Measurements from ENCODE around the gene PTPRS. TPM values are rescaled to one million over a fixed set of nuclear protein-coding genes. Genes with fewer than 3 reads are reported as not detected.

PTPRS gene
- total RNA-seq, 1 experiment from 2014 or later, result 15.0 TPM

DNA sequence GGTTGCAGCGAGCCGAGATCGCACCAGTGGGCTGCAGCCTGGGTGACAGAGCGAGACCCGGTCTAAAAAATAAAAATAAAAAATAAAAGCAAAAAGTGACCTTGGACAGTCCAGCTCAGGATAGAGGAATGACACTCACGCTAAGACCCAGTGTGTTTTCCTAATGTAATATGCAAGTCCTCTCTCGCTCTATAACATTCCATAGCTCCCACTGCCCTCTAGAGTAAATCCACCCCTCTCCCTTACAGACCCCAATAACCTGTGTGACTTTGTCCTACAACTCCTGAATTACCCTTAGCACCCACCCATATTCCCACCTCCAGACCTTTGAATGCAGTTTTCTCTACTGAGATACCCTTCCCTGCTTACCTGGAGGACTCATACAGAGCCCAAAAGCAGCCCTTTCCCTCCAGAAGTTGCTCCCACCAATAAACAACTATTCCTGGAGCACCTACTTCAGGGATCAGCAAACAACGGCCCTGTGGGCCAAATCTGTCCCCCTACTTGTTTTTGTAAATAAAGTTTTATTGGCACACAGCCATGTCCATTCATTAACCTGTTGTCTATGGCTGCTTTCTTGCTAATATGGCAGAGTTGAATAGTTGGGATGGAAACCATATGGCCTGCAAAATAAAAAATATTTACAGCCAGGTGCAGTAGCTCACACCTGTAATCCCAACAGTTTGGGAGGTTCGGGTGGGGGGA lies 39.8 kb upstream of the PTPRS start:
- no TSS peak for BruUV-seq (replicated peaks)
- H3K36me3 Mint-ChIP-seq (ENCODE audit: insufficient read depth, unreplicated experiment), result peaks cover 11% of the 10 kb centered on the region
- H3K27ac Mint-ChIP-seq (ENCODE audit: low read depth, unreplicated experiment), result no peak overlapping the region
- peaks cover 18% of the 10 kb centered on the region for H3K9me3 Mint-ChIP-seq (ENCODE audit: unreplicated experiment)
- H3K27me3 Mint-ChIP-seq (ENCODE audit: insufficient read depth, unreplicated experiment), result peaks cover 2% of the 10 kb centered on the region
- intact Hi-C loops (cut with micrococcal nuclease), result no loop called here
- ChIA-PET CTCF (interaction anchor here (0.6 to 0.7 kb wide), 3 partner anchors 92 to 154 kb away, joined by 3 read pairs; no protein-coding TSS in a partner anchor), POLR2A (no interaction called here)
- DNase-seq (ENCODE audit: unreplicated experiment), result no peak
- TF ChIP-seq, protein P1, sequence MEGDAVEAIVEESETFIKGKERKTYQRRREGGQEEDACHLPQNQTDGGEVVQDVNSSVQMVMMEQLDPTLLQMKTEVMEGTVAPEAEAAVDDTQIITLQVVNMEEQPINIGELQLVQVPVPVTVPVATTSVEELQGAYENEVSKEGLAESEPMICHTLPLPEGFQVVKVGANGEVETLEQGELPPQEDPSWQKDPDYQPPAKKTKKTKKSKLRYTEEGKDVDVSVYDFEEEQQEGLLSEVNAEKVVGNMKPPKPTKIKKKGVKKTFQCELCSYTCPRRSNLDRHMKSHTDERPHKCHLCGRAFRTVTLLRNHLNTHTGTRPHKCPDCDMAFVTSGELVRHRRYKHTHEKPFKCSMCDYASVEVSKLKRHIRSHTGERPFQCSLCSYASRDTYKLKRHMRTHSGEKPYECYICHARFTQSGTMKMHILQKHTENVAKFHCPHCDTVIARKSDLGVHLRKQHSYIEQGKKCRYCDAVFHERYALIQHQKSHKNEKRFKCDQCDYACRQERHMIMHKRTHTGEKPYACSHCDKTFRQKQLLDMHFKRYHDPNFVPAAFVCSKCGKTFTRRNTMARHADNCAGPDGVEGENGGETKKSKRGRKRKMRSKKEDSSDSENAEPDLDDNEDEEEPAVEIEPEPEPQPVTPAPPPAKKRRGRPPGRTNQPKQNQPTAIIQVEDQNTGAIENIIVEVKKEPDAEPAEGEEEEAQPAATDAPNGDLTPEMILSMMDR (IDR thresholded peaks at IDR 0.05; ENCODE audit: unreplicated experiment), result no peak
- H3K4me3 Mint-ChIP-seq (ENCODE audit: unreplicated experiment), result no peak overlapping the region
- no peaks in the 10 kb centered on the region for H3K4me1 Mint-ChIP-seq (ENCODE audit: insufficient read depth, unreplicated experiment)

DNA sequence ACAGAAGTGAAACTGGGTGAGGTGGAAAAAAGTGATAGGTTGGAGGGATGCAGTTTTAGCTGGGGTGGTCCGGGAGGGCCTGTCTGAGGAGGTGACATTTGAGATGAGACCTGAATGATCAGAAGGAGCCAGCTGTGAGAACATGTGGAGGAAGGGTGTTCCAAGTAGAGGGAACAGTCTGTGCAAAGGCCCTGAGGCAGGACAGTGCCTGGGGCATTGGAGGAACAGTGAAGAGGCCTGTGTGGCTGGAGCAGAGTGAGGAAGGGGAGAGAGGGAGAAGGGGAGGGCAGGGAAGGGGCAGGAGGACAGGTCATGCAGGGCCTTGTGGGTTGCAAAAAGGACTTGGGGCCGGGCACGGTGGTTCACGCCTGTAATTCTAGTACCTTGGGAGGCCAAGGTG lies 36.3 kb upstream of the PTPRS start:
- Mint-ChIP-seq H3K27ac (ENCODE audit: low read depth, unreplicated experiment) (no peak overlapping the region), H3K9me3 (ENCODE audit: unreplicated experiment) (no peaks in the 10 kb centered on the region), H3K27me3 (ENCODE audit: insufficient read depth, unreplicated experiment) (peaks cover 12% of the 10 kb centered on the region), H3K4me3 (ENCODE audit: unreplicated experiment) (no peak overlapping the region), H3K36me3 (ENCODE audit: insufficient read depth, unreplicated experiment) (peaks cover 3% of the 10 kb centered on the region), H3K4me1 (ENCODE audit: insufficient read depth, unreplicated experiment) (no peaks in the 10 kb centered on the region)
- DNase-seq (ENCODE audit: unreplicated experiment), result no peak
- no TSS peak for BruUV-seq (replicated peaks)
- intact Hi-C loops (cut with micrococcal nuclease), result no loop called here
- TF ChIP-seq, protein P1 (IDR thresholded peaks at IDR 0.05; ENCODE audit: unreplicated experiment), result no peak
- ChIA-PET POLR2A (interaction anchor here (0.6 kb wide), 1 partner anchor 179 kb away, joined by 3 read pairs; no protein-coding TSS in a partner anchor), CTCF (interaction anchor here (0.6 to 0.7 kb wide), 2 partner anchors 66 to 263 kb away, joined by 3 to 4 read pairs; no protein-coding TSS in a partner anchor)

DNA sequence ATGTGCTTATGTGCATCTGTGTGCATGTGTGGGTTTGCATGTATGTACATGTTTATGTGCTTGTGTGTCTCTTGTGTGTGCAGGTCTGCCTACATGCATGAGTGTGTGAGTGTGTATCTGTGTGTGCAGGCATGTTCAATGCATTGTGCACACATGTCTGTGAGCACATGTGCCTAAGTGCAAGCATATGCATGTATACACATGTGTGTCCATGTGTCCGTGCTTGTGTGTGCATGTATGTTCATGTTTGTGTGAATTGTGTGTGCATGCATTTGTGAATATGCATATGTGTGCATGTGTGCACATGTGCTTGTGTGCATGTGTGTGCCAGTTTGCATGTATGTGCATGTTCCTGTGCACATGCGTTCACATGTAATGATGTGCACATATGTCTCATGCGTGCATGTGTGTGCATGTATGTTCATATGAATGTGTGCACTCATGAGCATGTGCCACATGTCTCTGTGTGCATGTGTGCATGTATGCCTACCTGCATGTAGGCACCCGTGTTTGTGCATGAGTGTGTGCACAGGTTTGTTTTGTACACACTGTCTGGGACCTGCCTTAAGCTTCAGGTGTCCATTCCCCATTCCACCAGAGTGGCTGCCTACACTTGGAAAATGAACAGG lies 32.1 kb upstream of the PTPRS start:
- no peak overlapping the region for H3K27ac Mint-ChIP-seq (ENCODE audit: low read depth, unreplicated experiment)
- H3K36me3 Mint-ChIP-seq (ENCODE audit: insufficient read depth, unreplicated experiment), result no peaks in the 10 kb centered on the region
- intact Hi-C loops (cut with micrococcal nuclease), result no loop called here
- no peak overlapping the region for H3K4me3 Mint-ChIP-seq (ENCODE audit: unreplicated experiment)
- no peaks in the 10 kb centered on the region for H3K9me3 Mint-ChIP-seq (ENCODE audit: unreplicated experiment)
- TF ChIP-seq, protein P1 (IDR thresholded peaks at IDR 0.05; ENCODE audit: unreplicated experiment), result no peak
- POLR2A ChIA-PET, result no interaction called here
- H3K27me3 Mint-ChIP-seq (ENCODE audit: insufficient read depth, unreplicated experiment), result peaks cover 12% of the 10 kb centered on the region
- CTCF ChIA-PET, result interaction anchor here (0.8 kb wide), 1 partner anchor 8 kb away, joined by 5 read pairs; no protein-coding TSS in a partner anchor
- BruUV-seq (replicated peaks), result no TSS peak
- H3K4me1 Mint-ChIP-seq (ENCODE audit: insufficient read depth, unreplicated experiment), result no peaks in the 10 kb centered on the region
- DNase-seq (ENCODE audit: unreplicated experiment), result no peak

DNA sequence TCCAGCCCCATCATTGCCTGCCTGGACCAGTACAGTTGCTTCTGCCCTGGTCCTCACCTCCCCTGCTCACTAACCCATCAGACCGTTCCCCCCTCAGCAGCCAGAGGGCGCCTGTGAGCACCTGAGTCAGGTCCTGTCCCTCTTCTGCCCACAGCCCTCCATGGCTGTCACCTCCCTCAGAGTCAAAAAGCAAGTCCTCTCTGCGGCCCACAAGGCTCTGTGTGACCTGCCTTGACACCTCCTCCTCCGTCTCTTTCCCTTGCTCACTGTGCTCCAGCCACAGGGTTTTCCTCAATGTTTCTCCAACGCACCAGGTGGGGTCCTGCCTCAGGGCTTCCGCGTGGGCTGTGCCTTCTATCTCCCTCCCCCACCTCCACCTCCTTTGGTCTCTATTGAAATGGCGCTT lies 29.4 kb upstream of the PTPRS start:
- Mint-ChIP-seq H3K4me1 (ENCODE audit: insufficient read depth, unreplicated experiment) (no peaks in the 10 kb centered on the region), H3K27me3 (ENCODE audit: insufficient read depth, unreplicated experiment) (peaks cover 16% of the 10 kb centered on the region), H3K36me3 (ENCODE audit: insufficient read depth, unreplicated experiment) (no peaks in the 10 kb centered on the region), H3K4me3 (ENCODE audit: unreplicated experiment) (no peak overlapping the region), H3K27ac (ENCODE audit: low read depth, unreplicated experiment) (no peak overlapping the region), H3K9me3 (ENCODE audit: unreplicated experiment) (no peaks in the 10 kb centered on the region)
- TF ChIP-seq, protein P1 (IDR thresholded peaks at IDR 0.05; ENCODE audit: unreplicated experiment), result peak; percentile 51
- POLR2A ChIA-PET, result no interaction called here
- BruUV-seq (replicated peaks), result no TSS peak
- intact Hi-C loops (cut with micrococcal nuclease), result loop anchor here (1.0 kb wide), 1 partner anchor 208 kb away; no protein-coding TSS in a partner anchor
- CTCF ChIA-PET, result no interaction called here
- peak; percentile 66 for DNase-seq (ENCODE audit: unreplicated experiment)

Data from MCF 10A (cell line).